WI38 (cell line): Measurements from ENCODE around the gene SYDE2.

Experiments
- H3K4me3 ChIP-seq: 2 replicates; pipeline ENCODE4 v1.5.1; 2011; ENCODE audit warnings: low read depth, mild to moderate bottlenecking, control low read depth, low read length
- CTCF ChIP-seq: IDR thresholded peaks from 2 replicates; pipeline ENCODE4 v1.5.1; 2012; ENCODE audit warnings: low read depth, mild to moderate bottlenecking, control low read depth, low read length

SYDE2 gene

GRCh38 chr1:85182700-85183099 lies 18.1 kb downstream of the SYDE2 start:
- no peak for TF ChIP-seq CTCF

GRCh38 chr1:85180869-85181268 lies 19.9 kb downstream of the SYDE2 start:
- H3K4me3 ChIP-seq = no peak overlapping the region
- no peak for TF ChIP-seq CTCF

More at GRCh38 chr1:85182700-85183099, 18.1 kb downstream of the SYDE2 start:
- H3K4me3 ChIP-seq = no peak overlapping the region

- no peak for TF ChIP-seq CTCF
- H3K4me3 ChIP-seq = no peak overlapping the region
Observed at GRCh38 chr1:85179522-85179921, 21.3 kb downstream of the SYDE2 start.

- no peak for TF ChIP-seq CTCF
- H3K4me3 ChIP-seq = no peak overlapping the region
Observed at GRCh38 chr1:85178396-85178795, 22.4 kb downstream of the SYDE2 start.

GRCh38 chr1:85174503-85174902 lies 26.3 kb downstream of the SYDE2 start:
- no peak for TF ChIP-seq CTCF
- H3K4me3 ChIP-seq = no peak overlapping the region

- H3K4me3 ChIP-seq = no peak overlapping the region
- no peak for TF ChIP-seq CTCF
Observed at GRCh38 chr1:85172684-85173337, 28.0 kb downstream of the SYDE2 start.

GRCh38 chr1:85171721-85172120 lies 29.1 kb downstream of the SYDE2 start:
- no peak overlapping the region for H3K4me3 ChIP-seq
- TF ChIP-seq CTCF = no peak
